SK-N-SH (cell line): ENCODE results near the gene SBNO1.
"Not testable (repeated sequence)": the region's sequence is repeated elsewhere in the genome, so short reads cannot be mapped to it uniquely, and the experiment has no call there.

ENCODE experiments used
- CTCF ChIP-seq: fragments of 200-600 bp; sonication (generic); IDR thresholded peaks from 2 replicates; pipeline ENCODE4 v1.6.1; 2017; ENCODE audit warnings: antibody characterized with exemption, mild to moderate bottlenecking, moderate library complexity
- RCOR1 ChIP-seq: fragments of 150-350 bp; IDR thresholded peaks from 2 replicates; pipeline ENCODE4 v1.6.1; 2017; ENCODE audit warnings: antibody characterized with exemption, low read length
- RXRA ChIP-seq: IDR thresholded peaks from 2 replicates; pipeline ENCODE4 v1.4.0; 2012; ENCODE audit warnings: low read depth, mild to moderate bottlenecking, borderline replicate concordance
- TCF12 ChIP-seq: IDR thresholded peaks from 2 replicates; pipeline ENCODE4 v1.4.0; 2012

- TF ChIP-seq RCOR1, CTCF, RXRA, TCF12: not testable (repeated sequence)
These were observed 43.3 kb upstream of the SBNO1 start for GRCh38 chr12:123407934-123408333.
